Fibroblast of the aortic adventitia (primary cell): ENCODE results near the gene BIN1. TPM values are rescaled to one million over a fixed set of nuclear protein-coding genes. Genes with fewer than 3 reads are reported as not detected.
A peak's percentile ranks its signal among the peaks of the same experiment; 100 is the strongest.

ENCODE experiments used
- DNase-seq: peaks from one replicate; pipeline ENCODE4 v3.0.0-alpha.2; 2010; ENCODE audit warnings: low read depth
- H3K4me3 ChIP-seq: 2 replicates; pipeline ENCODE4 v1.5.1; 2011; ENCODE audit warnings: low read depth, mild to moderate bottlenecking, control low read depth, low read length, moderate library complexity
- total RNA-seq: library from RNA; depleted of rRNA; stranded (reverse); fragments of >200 nt; gene quantifications from 2 replicates; pipeline ENCODE4 v1.2.3, GENCODE V29; 2012; ENCODE audit warnings: low replicate concordance
- TF ChIP-seq, protein P1 (sequence below): IDR thresholded peaks from 2 replicates; pipeline ENCODE4 v1.5.1; 2011; ENCODE audit warnings: mild to moderate bottlenecking, low read length, control low read depth, inconsistent platforms; ENCODE audit not compliant: insufficient read depth

Gene BIN1
- total RNA-seq, 1 donor = 68.7 TPM

DNA sequence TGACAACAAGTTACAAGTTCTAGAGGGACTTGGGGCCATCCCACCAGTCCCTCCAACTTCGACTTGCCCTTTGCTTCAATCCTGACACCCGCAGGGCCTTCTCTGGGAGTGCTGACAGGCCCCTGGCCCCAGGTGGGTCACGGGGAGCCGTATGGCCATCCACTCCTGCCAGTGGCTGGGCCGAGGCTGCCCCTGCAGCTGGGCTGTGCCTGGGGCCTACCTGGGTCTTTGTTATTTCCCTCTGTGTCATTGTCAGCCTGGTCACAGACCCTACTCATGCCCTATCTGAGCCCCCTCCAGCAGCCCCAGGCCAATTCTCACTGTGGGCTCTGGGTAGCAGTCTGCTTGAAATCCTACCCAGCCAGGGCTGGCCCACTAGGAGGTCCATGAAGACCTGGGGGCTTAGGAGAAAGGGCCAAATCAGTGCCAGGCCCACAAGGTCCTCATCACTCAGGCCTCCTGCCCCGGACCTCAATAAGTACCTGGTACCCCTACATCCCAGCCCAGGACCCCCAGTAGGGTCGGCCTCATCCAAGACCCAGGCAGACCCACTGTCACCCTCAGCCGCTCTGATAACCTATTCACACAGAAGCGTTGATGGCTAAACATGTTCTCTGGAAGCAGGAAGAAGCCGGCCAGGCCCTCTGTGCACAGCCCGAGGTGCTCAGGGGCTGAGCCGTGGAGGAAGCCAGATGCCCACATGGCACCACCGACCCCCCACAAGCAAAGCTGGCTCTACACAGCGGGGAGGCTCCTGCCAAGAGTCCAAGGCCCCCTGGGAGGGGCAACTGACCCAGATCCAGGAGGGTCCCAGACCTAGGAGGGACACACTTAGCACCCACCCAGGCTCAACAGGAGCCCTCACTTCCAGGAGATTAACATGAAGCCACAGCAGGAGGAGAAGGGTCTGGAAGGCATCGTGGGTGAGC is 57.7 kb downstream of the BIN1 start:
- DNase-seq = no peak
- TF ChIP-seq, protein P1, sequence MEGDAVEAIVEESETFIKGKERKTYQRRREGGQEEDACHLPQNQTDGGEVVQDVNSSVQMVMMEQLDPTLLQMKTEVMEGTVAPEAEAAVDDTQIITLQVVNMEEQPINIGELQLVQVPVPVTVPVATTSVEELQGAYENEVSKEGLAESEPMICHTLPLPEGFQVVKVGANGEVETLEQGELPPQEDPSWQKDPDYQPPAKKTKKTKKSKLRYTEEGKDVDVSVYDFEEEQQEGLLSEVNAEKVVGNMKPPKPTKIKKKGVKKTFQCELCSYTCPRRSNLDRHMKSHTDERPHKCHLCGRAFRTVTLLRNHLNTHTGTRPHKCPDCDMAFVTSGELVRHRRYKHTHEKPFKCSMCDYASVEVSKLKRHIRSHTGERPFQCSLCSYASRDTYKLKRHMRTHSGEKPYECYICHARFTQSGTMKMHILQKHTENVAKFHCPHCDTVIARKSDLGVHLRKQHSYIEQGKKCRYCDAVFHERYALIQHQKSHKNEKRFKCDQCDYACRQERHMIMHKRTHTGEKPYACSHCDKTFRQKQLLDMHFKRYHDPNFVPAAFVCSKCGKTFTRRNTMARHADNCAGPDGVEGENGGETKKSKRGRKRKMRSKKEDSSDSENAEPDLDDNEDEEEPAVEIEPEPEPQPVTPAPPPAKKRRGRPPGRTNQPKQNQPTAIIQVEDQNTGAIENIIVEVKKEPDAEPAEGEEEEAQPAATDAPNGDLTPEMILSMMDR = no peak
- H3K4me3 ChIP-seq = no peak overlapping the region

DNA sequence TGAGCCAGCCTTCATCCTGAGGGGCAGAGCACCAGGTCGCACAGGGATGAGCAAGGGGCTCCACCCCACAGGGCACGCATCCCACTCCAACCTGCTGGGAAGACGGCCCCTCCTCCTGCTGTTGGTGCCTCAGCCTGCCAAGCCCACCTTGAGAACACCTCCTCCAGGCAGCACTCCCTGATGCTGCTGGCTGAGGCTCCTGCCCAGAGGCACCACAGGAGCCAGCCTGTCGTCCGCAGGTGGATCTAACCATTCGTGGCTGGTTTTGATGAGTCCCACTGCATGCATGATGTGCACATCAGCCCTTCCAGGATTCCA is 58.4 kb downstream of the BIN1 start:
- DNase-seq = no peak
- TF ChIP-seq, protein P1 = no peak
- no peak overlapping the region for H3K4me3 ChIP-seq

DNA sequence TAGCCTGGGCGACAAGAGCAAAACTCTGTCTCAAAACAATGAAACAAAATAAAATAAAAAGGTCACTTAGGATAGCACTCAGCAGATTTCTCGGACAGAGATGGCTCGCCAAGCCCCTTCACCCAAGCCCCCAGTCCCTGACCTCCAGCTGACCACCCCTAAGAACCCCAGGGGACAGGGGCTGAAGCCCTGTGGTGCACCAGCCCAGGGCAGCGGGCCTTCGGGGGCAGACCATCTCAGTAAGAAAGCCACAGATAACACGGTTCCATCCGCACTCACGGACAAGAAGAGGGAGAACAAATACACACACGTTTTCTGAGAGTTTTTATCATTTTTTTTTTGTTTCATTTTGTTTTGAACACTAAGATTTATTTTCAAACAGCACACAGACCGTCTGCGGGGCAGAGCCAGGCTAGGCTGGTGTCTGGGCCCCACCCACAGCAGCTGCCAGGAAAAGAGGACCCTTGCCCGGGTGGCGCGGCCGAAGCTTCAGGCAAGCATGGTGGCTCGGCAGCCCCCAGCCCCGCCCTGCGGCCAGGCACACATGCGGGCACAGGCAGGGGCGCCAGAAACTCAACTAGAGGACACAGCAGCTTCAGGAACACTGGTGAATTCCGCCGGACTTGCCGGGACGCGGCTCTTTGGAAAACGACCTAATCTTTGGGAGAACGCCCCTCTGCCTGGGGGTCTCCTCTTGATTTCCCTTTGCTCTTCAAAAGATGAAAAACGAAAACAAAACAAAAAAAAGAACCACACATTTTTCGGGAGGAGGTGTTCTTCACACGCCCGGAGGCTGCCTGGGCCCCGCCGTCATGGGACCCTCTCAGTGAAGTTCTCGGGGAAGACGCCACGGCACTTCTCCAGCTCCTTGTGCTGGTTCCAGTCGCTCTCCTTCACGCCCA is 59.0 kb downstream of the BIN1 start:
- no peak for DNase-seq
- TF ChIP-seq, protein P1 = no peak
- no peak overlapping the region for H3K4me3 ChIP-seq

GRCh38 chr2:127047054-127047453 is 59.9 kb downstream of the BIN1 start:
- DNase-seq = no peak
- TF ChIP-seq, protein P1 = no peak
- no peak overlapping the region for H3K4me3 ChIP-seq

- DNase-seq = no peak
- no peak overlapping the region for H3K4me3 ChIP-seq
- TF ChIP-seq, protein P1 = no peak
These were observed 60.4 kb downstream of the BIN1 start for GRCh38 chr2:127046579-127046978.

- DNase-seq = peak; percentile 34
- H3K4me3 ChIP-seq = no peak overlapping the region
- TF ChIP-seq, protein P1 = no peak
These were observed 61.0 kb downstream of the BIN1 start for GRCh38 chr2:127045792-127046501.
